Endothelial cell of umbilical vein (primary cell): ENCODE data around the gene AP5M1. TPM values are rescaled to one million over a fixed set of nuclear protein-coding genes. Genes with fewer than 3 reads are reported as not detected.

ENCODE experiments used
- BruUV-seq: library from RNA; stranded (reverse); fragments of 400-500 nt; replicated peaks from 2 replicates; lab custom pipeline; 2021; lab: Mats Ljungman, UMichigan
- CTCF ChIA-PET: fragments of 300-600, 350-600 bp; sonication (Branson Sonifier 250); formaldehyde crosslinking; loops from one replicate; lab custom pipeline; 2021; ENCODE audit warnings: antibody characterized with exemption, inconsistent platforms; lab: Charles Lee
- POLR2A ChIA-PET: fragments of 300-600, 350-600 bp; sonication (Branson Sonifier 250); formaldehyde crosslinking; loops from one replicate; lab custom pipeline; 2021; ENCODE audit warnings: antibody characterized with exemption, inconsistent platforms; lab: Charles Lee
- DNase-seq: peaks from one replicate; pipeline ENCODE4 v3.0.0-alpha.2; 2011; ENCODE audit warnings: low read depth, low spot score
- FAIRE-seq: peaks from 2 replicates; lab custom pipeline; 2011; peaks lifted over from hg19 to GRCh38; lab: Jason Lieb, UNC
- H2AFZ ChIP-seq: 2 replicates; pipeline ENCODE4 v1.6.0; 2012; ENCODE audit warnings: low read depth, low read length, control low read depth, inconsistent platforms
- H3K27ac ChIP-seq: 2 replicates; pipeline ENCODE4 v1.5.1; 2011; ENCODE audit warnings: low read depth, mild to moderate bottlenecking, control low read depth, low read length, moderate library complexity; ENCODE audit not compliant: insufficient read depth
- H3K27me3 ChIP-seq, 2 experiments: 2 replicates each; pipeline versions ENCODE4 v1.6.0 to v1.6.1; 2011; ENCODE audit warnings: low read length in 2 of 2, mixed read lengths in 1 of 2; ENCODE audit not compliant: control insufficient read depth in 2 of 2, insufficient read depth in 2 of 2
- H3K36me3 ChIP-seq, 2 experiments: 2 replicates in 1 of 2; 3 replicates in 1 of 2; pipeline ENCODE4 v1.5.1; 2011; ENCODE audit warnings: low read length in 2 of 2, mild to moderate bottlenecking in 1 of 2, moderate library complexity in 1 of 2; ENCODE audit not compliant: control insufficient read depth in 2 of 2, insufficient read depth in 2 of 2; ENCODE audit errors: extremely low read depth in 1 of 2
- H3K4me1 ChIP-seq: 3 replicates; pipeline ENCODE4 v1.5.1; 2011; ENCODE audit warnings: mild to moderate bottlenecking, low read length; ENCODE audit not compliant: control insufficient read depth, insufficient read depth; ENCODE audit errors: extremely low read depth
- H3K4me2 ChIP-seq: 2 replicates; pipeline ENCODE4 v1.6.1; 2011; ENCODE audit warnings: low read length, control low read depth, mixed read lengths; ENCODE audit not compliant: insufficient read depth
- H3K4me3 ChIP-seq, 3 experiments: fragments of 200-600 bp in 1 of 3; sonication (generic), shearing (Covaris generic) in 1 of 3; replicated peaks in 1 of 3; 2 replicates each; pipeline ENCODE4 v1.5.1; 2011 to 2016; ENCODE audit warnings: control low read depth in 3 of 3, low read length in 3 of 3, mild to moderate bottlenecking in 2 of 3, inconsistent platforms in 1 of 3, low read depth in 1 of 3, moderate library complexity in 1 of 3; ENCODE audit not compliant: insufficient read depth in 1 of 3
- H3K79me2 ChIP-seq: 2 replicates; pipeline ENCODE4 v1.6.0; 2012; ENCODE audit warnings: low read length, inconsistent platforms; ENCODE audit not compliant: control insufficient read depth, insufficient read depth
- H3K9ac ChIP-seq: replicated peaks from 2 replicates; pipeline ENCODE3; 2011; ENCODE audit warnings: low read length, control low read depth; ENCODE audit not compliant: insufficient read depth; ENCODE audit errors: extremely low read depth
- H3K9me1 ChIP-seq: replicated peaks from 3 replicates; pipeline ENCODE4 v1.6.0; 2011; ENCODE audit warnings: mild to moderate bottlenecking, low read length; ENCODE audit not compliant: control insufficient read depth, insufficient read depth; ENCODE audit errors: extremely low read depth
- H3K9me3 ChIP-seq: replicated peaks from 2 replicates; pipeline ENCODE4 v1.5.1; 2012; ENCODE audit warnings: low read length, inconsistent platforms; ENCODE audit not compliant: control insufficient read depth, insufficient read depth
- H4K20me1 ChIP-seq: replicated peaks from 2 replicates; pipeline ENCODE3; 2011; ENCODE audit warnings: mild to moderate bottlenecking, low read length; ENCODE audit not compliant: control insufficient read depth, insufficient read depth; ENCODE audit errors: extremely low read depth
- CTCF ChIP-seq, 2 donors: IDR thresholded peaks; 1 replicate in 1 of 2; 2 replicates in 1 of 2; pipeline ENCODE4 v1.5.1; 2011; ENCODE audit warnings: low read length in 2 of 2, mild to moderate bottlenecking in 2 of 2, moderate library complexity in 2 of 2, control low read depth in 1 of 2, inconsistent platforms in 1 of 2, low read depth in 1 of 2; ENCODE audit not compliant: insufficient read depth in 1 of 2; ENCODE audit errors: extremely low read depth in 1 of 2
- EZH2 ChIP-seq: IDR thresholded peaks from 2 replicates; pipeline ENCODE4 v1.6.1; 2012; ENCODE audit warnings: borderline replicate concordance, low read depth, mild to moderate bottlenecking, moderate library complexity, low read length, inconsistent platforms; ENCODE audit not compliant: severe bottlenecking
- FOS ChIP-seq: IDR thresholded peaks from 2 replicates; pipeline ENCODE4 v1.6.1; 2011; ENCODE audit warnings: mild to moderate bottlenecking, low read length, moderate library complexity, borderline replicate concordance; ENCODE audit not compliant: insufficient read depth
- GATA2 ChIP-seq: IDR thresholded peaks from 2 replicates; pipeline ENCODE4 v1.7.0; 2011; ENCODE audit warnings: low read depth, mild to moderate bottlenecking, moderate library complexity, mixed read lengths, low read length; ENCODE audit not compliant: insufficient read length, insufficient read depth
- JUN ChIP-seq: IDR thresholded peaks from 2 replicates; pipeline ENCODE4 v1.6.1; 2011; ENCODE audit warnings: borderline replicate concordance, low read depth; ENCODE audit not compliant: insufficient read length, insufficient read depth
- MAX ChIP-seq: IDR thresholded peaks from 2 replicates; pipeline ENCODE4 v1.6.1; 2011; ENCODE audit not compliant: insufficient read depth, insufficient read length
- MYC ChIP-seq: IDR thresholded peaks from one replicate; pipeline ENCODE4 v1.6.1; 2011; ENCODE audit warnings: mild to moderate bottlenecking, low read depth, low read length
- POLR2A ChIP-seq: IDR thresholded peaks from 2 replicates; pipeline ENCODE4 v1.6.1; 2012; ENCODE audit warnings: low read depth, mild to moderate bottlenecking, control low read depth, low read length
- POLR2AphosphoS5 ChIP-seq: IDR thresholded peaks from 2 replicates; pipeline ENCODE4 v1.6.1; 2012; ENCODE audit warnings: low read depth, mild to moderate bottlenecking, control low read depth, low read length, moderate library complexity; ENCODE audit not compliant: insufficient read depth
- dilution Hi-C: fragments of 300-500 bp; cut with MboI; formaldehyde crosslinking; loops from one replicate; pipeline ENCODE4 v1.15.0; 2019; ENCODE audit warnings: low sequenced_read_pairs; ENCODE audit not compliant: extremely low pct_ligation_motif_present
- intact Hi-C: fragments of 100-400 bp; cut with micrococcal nuclease; formaldehyde crosslinking; loops from one replicate; pipeline ENCODE4 v1.10.0; 2022
- polyA plus RNA-seq, 4 experiments: library from polyadenylated mRNA; depleted of rRNA in 3 of 4; stranded (reverse) in 3 of 4; unstranded in 1 of 4; fragments of >200 nt; gene quantifications; 2 replicates each; pipeline versions ENCODE4 v1.2.1 to v1.2.3, GENCODE V29; 2011 to 2012; ENCODE audit warnings: missing spikeins in 1 of 4
- total RNA-seq: library from RNA; stranded (reverse); gene quantifications from 2 replicates; pipeline ENCODE4 v1.2.3, GENCODE V29; 2021

The AP5M1 gene
- total and polyA plus RNA-seq, 2 donors (not counting 3 experiments of a cell fraction or from before 2014, with no cell fraction given): 14.8 to 38.7 TPM

DNA sequence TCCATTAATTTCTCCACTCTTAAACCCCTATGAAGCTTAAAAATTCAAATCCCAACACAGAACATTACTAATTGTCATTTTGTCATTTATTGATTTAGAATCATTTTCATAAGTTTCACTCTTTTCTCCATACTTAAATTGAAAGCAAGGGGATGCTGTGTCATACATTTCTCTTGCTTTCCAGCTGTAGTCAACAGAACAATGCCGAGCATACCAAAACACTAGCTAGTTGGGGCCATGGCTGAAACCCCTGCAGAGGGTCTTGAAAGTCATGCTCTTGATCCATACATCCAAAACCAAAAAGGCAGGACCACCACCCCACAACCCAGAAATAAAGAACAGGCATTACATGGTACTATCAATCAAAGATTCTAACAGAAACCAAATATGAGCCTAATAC, 9.1 kb upstream of the AP5M1 start:
- no peak overlapping the region for H3K4me2 ChIP-seq
- no peaks in the 10 kb centered on the region for H3K36me3 ChIP-seq
- FAIRE-seq (no peak), DNase-seq (no peak)
- no peaks in the 10 kb centered on the region for H3K9me3 ChIP-seq
- TF ChIP-seq JUN: no peak
- no peak for TF ChIP-seq FOS
- H3K4me3 ChIP-seq: no peak overlapping the region
- dilution Hi-C loops (no loop called here), intact Hi-C loops (no loop called here)
- peaks cover 22% of the 10 kb centered on the region for H4K20me1 ChIP-seq
- peaks cover 97% of the 10 kb centered on the region for H3K79me2 ChIP-seq
- no peaks in the 10 kb centered on the region for H3K9me1 ChIP-seq
- no peaks in the 10 kb centered on the region for H3K27me3 ChIP-seq
- POLR2A ChIA-PET: no interaction called here
- peaks cover 2% of the 10 kb centered on the region for H3K4me1 ChIP-seq
- BruUV-seq: no TSS peak
- CTCF ChIA-PET: interaction anchor here (1.2 kb wide), 1 partner anchor 10 kb away, joined by 3 read pairs; no protein-coding TSS in a partner anchor
- no peak overlapping the region for H3K27ac ChIP-seq
- no peak overlapping the region for H3K9ac ChIP-seq
- H2AFZ ChIP-seq: no peak overlapping the region

GRCh38 chr14:57261604-57262003, 7.2 kb upstream of the AP5M1 start:
- H4K20me1 ChIP-seq: peaks cover 22% of the 10 kb centered on the region
- no peak overlapping the region for H3K4me2 ChIP-seq
- no peak overlapping the region for H2AFZ ChIP-seq
- no peaks in the 10 kb centered on the region for H3K27me3 ChIP-seq
- CTCF ChIA-PET: no interaction called here
- FAIRE-seq: no peak
- TF ChIP-seq EZH2 (no peak), MYC (no peak), CTCF (IDR thresholded peaks at IDR 0.05; ENCODE audit: extremely low read depth in 1 of 2, insufficient read depth in 1 of 2, low read depth in 1 of 2, low read length in 2 of 2) (no peak), POLR2AphosphoS5 (no peak), FOS (no peak), POLR2A (no peak), MAX (no peak), GATA2 (no peak), JUN (no peak)
- dilution Hi-C loops (no loop called here), intact Hi-C loops (no loop called here)
- BruUV-seq: no TSS peak
- no peaks in the 10 kb centered on the region for H3K9me1 ChIP-seq
- H3K79me2 ChIP-seq: peaks cover 93% of the 10 kb centered on the region
- peaks cover 13% of the 10 kb centered on the region for H3K4me1 ChIP-seq
- DNase-seq: no peak
- POLR2A ChIA-PET: no interaction called here
- no peaks in the 10 kb centered on the region for H3K9me3 ChIP-seq
- H3K4me3 ChIP-seq: no peak overlapping the region
- no peak overlapping the region for H3K27ac ChIP-seq
- no peak overlapping the region for H3K9ac ChIP-seq
- no peaks in the 10 kb centered on the region for H3K36me3 ChIP-seq
